SK-N-SH (cell line): ENCODE measurements around the gene NFATC4.

Experiments used
- CTCF ChIP-seq: fragments of 200-600 bp; sonication (generic); IDR thresholded peaks from 2 replicates; pipeline ENCODE4 v1.6.1; 2017; ENCODE audit warnings: antibody characterized with exemption, mild to moderate bottlenecking, moderate library complexity
- EP300 ChIP-seq, 2 experiments: IDR thresholded peaks; 2 replicates each; pipeline versions ENCODE4 v1.4.0 to v1.6.1; 2012; ENCODE audit warnings: borderline replicate concordance in 1 of 2, low read depth in 1 of 2, low read length in 1 of 2
- FOXM1 ChIP-seq: IDR thresholded peaks from 2 replicates; pipeline ENCODE4 v1.4.0; 2012; ENCODE audit warnings: low read depth, mild to moderate bottlenecking
- GABPA ChIP-seq: IDR thresholded peaks from 2 replicates; pipeline ENCODE4 v1.4.0; 2012; ENCODE audit warnings: low read depth, mild to moderate bottlenecking
- MAX ChIP-seq: IDR thresholded peaks from 2 replicates; pipeline ENCODE4 v1.4.0; 2012; ENCODE audit warnings: low read depth
- POLR2AphosphoS5 ChIP-seq: IDR thresholded peaks from 2 replicates; pipeline ENCODE4 v1.6.1; 2012; ENCODE audit warnings: low read depth, low read length
- TAF1 ChIP-seq: IDR thresholded peaks from 2 replicates; pipeline ENCODE4 v1.6.1; 2012; ENCODE audit warnings: low read depth, mild to moderate bottlenecking, low read length, moderate library complexity, borderline replicate concordance

GRCh38 chr14:24376448-24377070, 8.6 kb downstream of the NFATC4 start:
- no peak for TF ChIP-seq EP300 (IDR thresholded peaks at IDR 0.05; ENCODE audit: borderline replicate concordance in 1 of 2, low read depth in 1 of 2, low read length in 1 of 2)
- TF ChIP-seq CTCF = no peak
- no peak for TF ChIP-seq GABPA
- TF ChIP-seq TAF1 = no peak
- TF ChIP-seq POLR2AphosphoS5 = no peak
- TF ChIP-seq MAX = no peak
- no peak for TF ChIP-seq FOXM1
